HFF-Myc (cell line): ENCODE results near the gene BICD2.

Source experiments
- DNase-seq: peaks from one replicate; pipeline ENCODE4 v3.0.0-alpha.2; 2011; ENCODE audit warnings: low read depth; ENCODE audit errors: extremely low read depth
- H3K4me3 ChIP-seq: replicated peaks from 2 replicates; pipeline ENCODE4 v1.5.1; 2011; ENCODE audit warnings: low read depth, mild to moderate bottlenecking, control low read depth, low read length
- TF ChIP-seq, protein P1 (sequence below): IDR thresholded peaks from 2 replicates; pipeline ENCODE4 v1.5.1; 2012; ENCODE audit warnings: mild to moderate bottlenecking, low read depth, low read length, control low read depth; ENCODE audit errors: missing control alignments

BICD2 gene

DNA sequence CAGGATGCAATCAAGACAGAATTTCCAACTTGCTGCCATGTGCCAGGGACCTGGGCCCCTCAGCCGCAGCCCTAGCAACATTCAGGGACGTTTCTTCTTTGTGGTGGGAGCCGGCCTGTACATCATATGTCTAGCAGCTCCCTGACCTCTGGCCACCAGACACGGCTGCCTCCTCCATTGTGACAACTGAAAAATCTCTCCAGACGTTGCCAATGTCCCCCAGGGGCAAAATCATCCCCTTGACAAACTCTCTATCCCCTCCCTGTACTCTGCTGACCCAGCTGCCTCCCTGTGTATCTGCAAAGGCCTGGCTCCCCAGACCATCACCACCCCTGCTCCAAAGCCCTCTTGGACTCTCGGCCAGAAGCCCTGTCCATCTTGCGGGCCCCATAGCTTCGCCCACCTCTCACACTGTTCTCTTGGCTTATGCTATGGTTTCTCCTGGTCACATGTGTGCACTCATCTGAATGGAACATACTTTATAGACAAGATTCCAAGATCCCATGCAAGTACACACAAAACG, 40.8 kb downstream of the BICD2 start:
- TF ChIP-seq, protein P1, sequence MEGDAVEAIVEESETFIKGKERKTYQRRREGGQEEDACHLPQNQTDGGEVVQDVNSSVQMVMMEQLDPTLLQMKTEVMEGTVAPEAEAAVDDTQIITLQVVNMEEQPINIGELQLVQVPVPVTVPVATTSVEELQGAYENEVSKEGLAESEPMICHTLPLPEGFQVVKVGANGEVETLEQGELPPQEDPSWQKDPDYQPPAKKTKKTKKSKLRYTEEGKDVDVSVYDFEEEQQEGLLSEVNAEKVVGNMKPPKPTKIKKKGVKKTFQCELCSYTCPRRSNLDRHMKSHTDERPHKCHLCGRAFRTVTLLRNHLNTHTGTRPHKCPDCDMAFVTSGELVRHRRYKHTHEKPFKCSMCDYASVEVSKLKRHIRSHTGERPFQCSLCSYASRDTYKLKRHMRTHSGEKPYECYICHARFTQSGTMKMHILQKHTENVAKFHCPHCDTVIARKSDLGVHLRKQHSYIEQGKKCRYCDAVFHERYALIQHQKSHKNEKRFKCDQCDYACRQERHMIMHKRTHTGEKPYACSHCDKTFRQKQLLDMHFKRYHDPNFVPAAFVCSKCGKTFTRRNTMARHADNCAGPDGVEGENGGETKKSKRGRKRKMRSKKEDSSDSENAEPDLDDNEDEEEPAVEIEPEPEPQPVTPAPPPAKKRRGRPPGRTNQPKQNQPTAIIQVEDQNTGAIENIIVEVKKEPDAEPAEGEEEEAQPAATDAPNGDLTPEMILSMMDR, result no peak
- no peak overlapping the region for H3K4me3 ChIP-seq
- no peak for DNase-seq

- H3K4me3 ChIP-seq, result no peak overlapping the region
- TF ChIP-seq, protein P1, result no peak
- DNase-seq, result no peak
Measured at GRCh38 chr9:92723299-92723625, 41.4 kb downstream of the BICD2 start.

DNA sequence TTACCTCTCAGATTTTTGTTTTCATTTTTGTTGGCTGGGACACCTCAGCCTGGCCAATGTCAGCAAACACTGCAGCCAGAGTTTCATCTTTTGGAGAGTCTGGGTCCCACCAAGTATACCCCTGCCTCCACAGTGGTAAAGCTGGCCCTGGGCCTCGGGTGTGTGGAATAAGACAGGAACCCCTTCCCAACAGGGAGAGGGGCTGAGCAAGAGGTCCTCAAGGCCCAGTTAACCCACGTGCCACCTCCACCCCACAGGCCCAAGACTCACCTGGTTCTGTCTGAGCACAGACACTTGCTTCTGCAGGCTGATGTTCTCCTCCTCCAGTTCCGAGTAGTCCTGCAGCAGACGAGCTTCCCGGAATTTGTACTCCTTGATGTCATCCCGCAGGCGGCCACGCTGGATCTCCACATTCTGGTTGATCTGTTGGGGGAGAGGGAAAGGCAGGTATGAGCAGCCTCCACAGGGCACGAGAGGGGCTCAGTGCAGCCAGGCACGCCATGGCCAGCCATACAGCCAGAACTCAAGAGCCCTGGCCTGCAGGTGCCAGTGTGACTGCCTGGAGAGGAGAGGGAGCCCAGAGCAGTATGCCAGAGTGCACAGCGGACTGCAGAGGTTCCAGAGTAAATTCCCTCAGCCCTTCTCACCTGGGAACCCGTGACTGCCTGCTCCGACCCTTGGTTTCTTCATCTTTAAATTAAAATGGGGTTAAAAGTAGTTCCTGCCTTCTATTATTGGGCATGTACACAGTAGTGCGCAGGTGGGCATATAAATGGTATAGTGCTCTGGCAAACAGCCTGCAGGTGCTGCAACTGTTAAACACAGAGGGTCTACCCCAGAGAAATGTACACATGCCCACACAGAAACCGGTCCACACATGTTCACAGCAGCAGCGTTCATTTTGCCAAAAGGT, 42.0 kb downstream of the BICD2 start:
- no peak overlapping the region for H3K4me3 ChIP-seq
- TF ChIP-seq, protein P1, result no peak
- DNase-seq, result no peak

DNA sequence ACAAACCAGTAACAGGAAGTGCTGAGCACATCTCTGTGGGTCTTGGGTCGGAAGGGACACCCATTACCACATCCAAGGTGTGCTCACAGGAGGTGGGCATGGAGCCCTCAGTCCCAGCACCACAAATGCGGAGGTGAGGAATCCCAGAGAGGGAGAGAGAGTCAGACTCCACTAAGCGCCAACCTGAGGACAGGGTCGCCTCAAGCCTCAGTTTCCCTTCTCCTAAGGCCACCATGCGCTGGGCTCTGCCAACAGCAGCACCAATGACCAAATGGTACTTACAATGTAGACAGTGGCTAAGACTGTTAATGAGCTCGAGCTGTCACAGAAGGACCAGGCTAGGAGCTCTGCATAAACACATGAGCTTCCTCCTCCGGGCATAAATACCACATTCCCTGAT, 43.1 kb downstream of the BICD2 start:
- no peak overlapping the region for H3K4me3 ChIP-seq
- no peak for DNase-seq
- TF ChIP-seq, protein P1, result no peak

DNA sequence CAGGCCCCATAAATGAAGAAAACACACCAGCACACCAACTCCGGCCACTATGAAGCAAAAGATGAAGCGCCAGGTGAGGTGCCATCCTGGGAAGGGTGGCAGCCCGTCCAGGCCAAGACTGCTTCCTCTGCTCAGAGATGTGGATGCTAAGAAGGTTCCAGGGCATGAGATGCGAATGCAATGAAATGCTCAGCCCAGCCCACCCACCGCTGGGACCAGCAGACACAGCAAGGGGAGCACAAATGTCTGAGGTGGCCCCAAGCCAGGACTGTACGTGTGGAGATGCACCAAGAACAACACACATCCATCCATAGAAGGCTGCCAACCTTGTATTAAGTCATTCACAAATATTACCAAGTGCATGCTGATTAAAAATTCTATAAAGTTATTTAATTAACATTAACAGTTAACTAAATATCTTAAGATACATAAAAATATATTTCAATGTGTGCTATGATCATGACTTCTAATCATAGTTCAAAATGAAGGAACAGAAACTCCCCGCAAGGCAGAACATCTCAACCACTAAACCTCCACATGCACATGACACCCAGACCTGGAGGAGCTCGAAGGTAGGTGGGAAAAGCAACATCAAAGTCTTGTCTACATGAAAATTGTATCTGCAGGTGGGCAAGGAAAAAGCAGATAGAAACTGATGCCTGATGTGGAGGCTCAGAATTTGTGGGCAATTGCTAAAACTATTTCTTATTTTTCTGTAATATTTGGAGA, 43.7 kb downstream of the BICD2 start:
- no peak overlapping the region for H3K4me3 ChIP-seq
- TF ChIP-seq, protein P1, result no peak
- DNase-seq, result no peak

- TF ChIP-seq, protein P1, result no peak
- no peak for DNase-seq
- no peak overlapping the region for H3K4me3 ChIP-seq
Measured at GRCh38 chr9:92720209-92720765, 44.3 kb downstream of the BICD2 start.
